Hepatocyte (in vitro differentiated cells): ENCODE measurements around the gene SH3BGR.

Experiments used
- EZH2 ChIP-seq: fragments of 200-600 bp; sonication (generic); IDR thresholded peaks from 2 replicates; pipeline ENCODE4 v1.6.1; 2016; ENCODE audit warnings: antibody characterized with exemption, mild to moderate bottlenecking, borderline replicate concordance
- TF ChIP-seq, protein P1 (sequence below): fragments of 200-600 bp; sonication (generic); IDR thresholded peaks from 2 replicates; pipeline ENCODE4 v1.5.1; 2016; ENCODE audit warnings: antibody characterized with exemption, mild to moderate bottlenecking; ENCODE audit not compliant: poor library complexity

DNA sequence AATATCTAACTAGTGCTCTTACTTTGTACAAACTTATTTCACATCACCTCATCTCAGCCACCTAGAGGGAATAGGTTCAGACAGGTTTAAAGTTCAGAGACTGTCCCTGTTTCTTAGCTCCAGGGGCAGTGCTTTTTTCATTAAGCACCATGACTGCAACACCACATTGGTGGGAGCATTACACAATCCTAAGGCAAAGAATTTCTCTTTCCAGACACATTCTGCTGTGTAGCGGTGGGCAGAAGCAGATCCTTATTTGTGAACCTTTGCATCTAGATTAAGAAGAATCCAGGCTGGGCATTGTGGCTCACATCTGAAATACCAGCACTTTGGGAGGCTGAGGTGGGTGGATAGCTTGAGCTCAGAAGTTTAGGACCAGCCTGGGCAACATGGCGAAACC is 22.3 kb upstream of the SH3BGR start:
- TF ChIP-seq, protein P1, sequence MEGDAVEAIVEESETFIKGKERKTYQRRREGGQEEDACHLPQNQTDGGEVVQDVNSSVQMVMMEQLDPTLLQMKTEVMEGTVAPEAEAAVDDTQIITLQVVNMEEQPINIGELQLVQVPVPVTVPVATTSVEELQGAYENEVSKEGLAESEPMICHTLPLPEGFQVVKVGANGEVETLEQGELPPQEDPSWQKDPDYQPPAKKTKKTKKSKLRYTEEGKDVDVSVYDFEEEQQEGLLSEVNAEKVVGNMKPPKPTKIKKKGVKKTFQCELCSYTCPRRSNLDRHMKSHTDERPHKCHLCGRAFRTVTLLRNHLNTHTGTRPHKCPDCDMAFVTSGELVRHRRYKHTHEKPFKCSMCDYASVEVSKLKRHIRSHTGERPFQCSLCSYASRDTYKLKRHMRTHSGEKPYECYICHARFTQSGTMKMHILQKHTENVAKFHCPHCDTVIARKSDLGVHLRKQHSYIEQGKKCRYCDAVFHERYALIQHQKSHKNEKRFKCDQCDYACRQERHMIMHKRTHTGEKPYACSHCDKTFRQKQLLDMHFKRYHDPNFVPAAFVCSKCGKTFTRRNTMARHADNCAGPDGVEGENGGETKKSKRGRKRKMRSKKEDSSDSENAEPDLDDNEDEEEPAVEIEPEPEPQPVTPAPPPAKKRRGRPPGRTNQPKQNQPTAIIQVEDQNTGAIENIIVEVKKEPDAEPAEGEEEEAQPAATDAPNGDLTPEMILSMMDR, result no peak
- no peak for TF ChIP-seq EZH2
